Vagina (tissue), 2 donors: ENCODE data around the gene SLC23A2.

Experiments used
- POLR2A ChIP-seq, 2 donors: fragments of 450-650 bp; IDR thresholded peaks; one replicate each; pipeline ENCODE4 v1.6.1; 2017; ENCODE audit warnings: antibody characterized with exemption in 2 of 2, mild to moderate bottlenecking in 2 of 2, moderate library complexity in 2 of 2
- POLR2AphosphoS5 ChIP-seq, 2 donors: sonication (generic); formaldehyde crosslinking; IDR thresholded peaks; one replicate each; pipeline ENCODE4 v1.9.0; 2017; ENCODE audit warnings: antibody characterized with exemption in 2 of 2, mild to moderate bottlenecking in 2 of 2, low read depth in 1 of 2; ENCODE audit not compliant: insufficient read depth in 1 of 2

DNA sequence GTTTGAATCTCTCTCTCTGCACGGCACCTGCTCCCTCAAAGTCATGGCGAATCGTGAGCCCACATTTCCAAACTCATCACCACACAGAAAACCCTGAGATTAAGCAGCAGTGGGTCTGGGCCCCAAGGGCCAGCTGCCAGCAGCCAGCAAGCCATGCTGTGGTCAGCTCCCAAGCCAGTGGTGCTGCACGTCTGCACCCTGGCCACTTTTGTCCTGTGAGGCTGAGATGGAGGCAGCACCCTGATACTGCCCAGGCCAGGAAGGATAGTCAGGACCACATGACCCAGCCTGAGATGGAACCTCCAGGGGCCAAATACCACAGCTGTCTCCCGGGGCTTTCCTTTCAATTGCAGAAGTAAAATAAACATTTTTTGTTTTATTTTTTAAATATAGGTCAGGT, 185.7 kb downstream of the SLC23A2 start:
- TF ChIP-seq POLR2AphosphoS5 (IDR thresholded peaks at IDR 0.05; ENCODE audit: insufficient read depth in 1 of 2, low read depth in 1 of 2) = no peak
- no peak for TF ChIP-seq POLR2A (IDR thresholded peaks at IDR 0.05)
